Urothelium cell line (cell line): ENCODE results near the gene CABLES1.
"Not testable (repeated sequence)": the region's sequence is repeated elsewhere in the genome, so short reads cannot be mapped to it uniquely, and the experiment has no call there.

Experiments used
- DNase-seq: peaks from one replicate; pipeline ENCODE4 v3.0.0; 2011; ENCODE audit warnings: low spot score, mixed read lengths
- FAIRE-seq: peaks from 2 replicates; lab custom pipeline; 2011; peaks lifted over from hg19 to GRCh38; lab: Jason Lieb, UNC

The CABLES1 gene

GRCh38 chr18:23141104-23141999 is 6.1 kb downstream of the CABLES1 start:
- DNase-seq (no peak), FAIRE-seq (no peak)

DNA sequence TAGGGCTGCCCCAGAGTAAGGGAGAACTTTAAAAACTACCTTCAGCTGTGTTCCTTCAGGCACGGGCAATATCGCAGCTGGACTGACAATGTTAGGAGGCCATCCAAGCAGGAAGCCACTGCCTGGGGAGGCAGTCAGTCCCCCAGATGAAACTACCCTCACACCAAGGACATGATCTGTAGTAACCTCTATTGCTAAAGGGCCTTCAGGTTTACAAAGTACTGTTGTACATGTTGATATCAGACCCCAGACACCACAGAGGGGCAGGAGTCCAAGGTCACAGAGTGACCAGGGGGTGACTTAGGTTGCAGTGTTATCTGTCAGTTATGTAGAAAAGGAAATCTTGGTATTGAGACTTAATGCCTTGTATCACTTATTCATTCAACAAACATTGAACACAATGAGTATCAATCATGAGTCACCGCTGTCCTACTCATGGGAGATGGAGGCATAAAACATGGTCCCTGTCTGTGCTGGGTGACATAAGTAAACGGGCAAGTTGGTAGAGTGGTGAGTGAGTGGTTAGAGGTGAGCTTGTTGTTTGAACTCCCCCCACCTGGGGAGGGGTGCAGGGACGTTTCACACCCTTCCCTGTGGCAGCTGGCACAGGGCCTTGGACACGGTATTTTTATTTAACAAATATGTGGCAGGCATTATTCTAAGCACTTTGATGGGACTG is 7.1 kb downstream of the CABLES1 start:
- FAIRE-seq (no peak), DNase-seq (no peak)

DNA sequence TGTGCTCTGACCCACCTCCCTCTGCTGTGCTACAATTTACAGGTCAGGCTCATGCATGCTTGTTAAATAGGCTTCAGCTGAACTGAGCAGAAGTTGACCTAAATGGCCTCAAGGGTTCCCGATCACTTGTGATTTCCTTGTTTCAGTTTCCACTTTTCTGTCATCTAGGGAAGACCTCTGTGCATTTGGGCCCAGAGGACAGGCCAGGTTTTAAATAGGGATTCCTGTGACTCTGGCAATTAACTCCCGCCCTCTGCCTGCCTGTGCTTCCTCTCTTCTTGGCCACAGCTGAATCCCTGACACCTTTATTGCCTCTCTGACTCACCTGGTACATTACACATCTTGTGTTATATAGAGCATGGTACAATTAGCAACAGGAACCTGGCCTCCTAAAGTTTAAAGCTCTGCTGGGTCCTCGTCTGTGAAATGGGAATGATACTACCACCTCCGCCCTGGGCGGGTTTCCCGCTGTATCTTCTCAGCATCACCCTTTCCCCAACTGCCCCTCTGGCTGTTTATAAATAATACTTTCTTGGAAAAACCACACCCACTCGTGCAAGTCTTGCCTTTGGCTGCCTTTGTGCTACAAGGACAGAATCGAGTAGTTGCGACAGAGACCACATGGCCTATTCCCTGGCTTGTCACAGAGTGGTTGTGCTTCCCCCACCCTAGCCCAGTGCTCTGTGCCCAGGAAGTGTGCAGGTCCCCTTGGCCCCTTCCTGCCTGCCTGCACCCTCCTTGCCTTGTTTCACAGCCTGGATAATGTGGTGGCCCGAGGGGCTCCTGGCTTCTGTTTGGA is 7.9 kb downstream of the CABLES1 start:
- no peak for FAIRE-seq

GRCh38 chr18:23143815-23144261 is 8.6 kb downstream of the CABLES1 start:
- DNase-seq, result no peak

More for the DNA sequence above, 7.9 kb downstream of the CABLES1 start:
- no peak for DNase-seq

DNA sequence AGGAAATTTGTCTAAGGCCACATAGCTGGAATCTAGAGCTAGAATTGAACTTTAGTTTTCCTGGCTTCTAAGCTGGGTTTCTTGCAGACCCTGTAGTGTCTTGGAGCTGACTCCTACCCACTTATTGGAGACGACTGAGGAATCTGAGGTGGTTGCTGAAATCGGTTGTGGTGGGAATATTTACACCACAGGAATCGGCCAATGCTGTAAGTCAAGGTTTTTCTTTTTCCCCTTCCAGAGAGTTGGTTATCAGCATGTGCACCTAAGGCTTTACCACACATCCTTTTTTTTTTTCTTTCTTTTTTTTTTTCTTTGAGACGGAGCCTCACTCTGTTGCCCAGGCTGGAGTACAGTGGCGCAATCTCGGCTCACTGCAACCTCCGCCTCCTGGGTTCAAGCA is 9.4 kb downstream of the CABLES1 start:
- FAIRE-seq, result no peak
- DNase-seq, result no peak

More at GRCh38 chr18:23143815-23144261, 8.6 kb downstream of the CABLES1 start:
- no peak for FAIRE-seq

- no peak for FAIRE-seq
- no peak for DNase-seq
Observed at GRCh38 chr18:23145621-23146020, 10.3 kb downstream of the CABLES1 start.

DNA sequence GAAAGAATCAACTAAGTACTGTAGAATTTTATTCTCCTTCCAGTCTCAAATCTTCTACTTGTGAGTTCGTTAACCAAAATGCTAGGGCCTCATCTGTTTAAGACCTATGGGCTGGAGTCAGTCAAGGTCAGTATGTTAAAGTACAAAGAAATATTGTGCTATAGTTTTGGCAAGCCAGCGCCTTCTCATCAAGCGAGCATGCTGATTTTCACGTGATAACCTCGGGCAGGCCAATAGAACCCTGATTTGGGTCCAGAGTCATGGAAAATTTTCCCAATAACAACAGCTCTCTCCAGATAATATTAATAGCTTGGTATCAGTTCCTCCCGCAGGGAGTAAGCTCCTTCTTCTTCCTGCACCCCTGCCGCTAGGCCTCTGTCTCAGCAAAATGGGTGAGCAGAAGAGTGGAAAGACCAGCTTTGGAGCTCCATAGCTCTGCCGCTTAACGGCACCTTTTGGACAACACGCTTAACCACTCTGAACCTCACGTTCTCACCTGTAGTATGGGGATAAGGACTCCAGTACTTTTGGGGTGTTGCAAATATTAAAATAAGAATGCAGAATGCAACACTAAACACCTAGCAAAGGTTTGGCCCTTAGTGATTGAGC is 11.7 kb downstream of the CABLES1 start:
- no peak for DNase-seq
- no peak for FAIRE-seq

DNA sequence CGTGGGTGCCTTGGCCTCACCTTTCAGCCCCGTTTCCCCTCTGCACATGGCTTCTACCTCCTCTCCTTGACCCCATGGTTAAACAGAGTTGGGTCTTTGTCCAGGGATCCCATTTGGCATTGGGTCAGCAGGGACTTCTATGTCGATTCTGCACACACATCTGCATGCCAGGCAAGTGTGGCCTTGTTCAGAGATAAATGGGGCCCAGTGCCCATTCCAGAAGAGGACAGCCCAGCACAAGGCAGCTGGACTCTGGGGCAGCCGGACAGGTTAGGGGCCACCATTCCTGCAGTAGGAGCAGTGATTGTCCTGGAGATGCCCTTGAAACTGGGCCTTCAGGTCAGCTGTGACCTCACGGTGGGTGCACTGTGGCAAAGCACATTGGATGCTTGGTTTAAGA is 13.1 kb downstream of the CABLES1 start:
- no peak for DNase-seq
- no peak for FAIRE-seq

GRCh38 chr18:23149570-23149969 is 14.3 kb downstream of the CABLES1 start:
- FAIRE-seq, result no peak

DNA sequence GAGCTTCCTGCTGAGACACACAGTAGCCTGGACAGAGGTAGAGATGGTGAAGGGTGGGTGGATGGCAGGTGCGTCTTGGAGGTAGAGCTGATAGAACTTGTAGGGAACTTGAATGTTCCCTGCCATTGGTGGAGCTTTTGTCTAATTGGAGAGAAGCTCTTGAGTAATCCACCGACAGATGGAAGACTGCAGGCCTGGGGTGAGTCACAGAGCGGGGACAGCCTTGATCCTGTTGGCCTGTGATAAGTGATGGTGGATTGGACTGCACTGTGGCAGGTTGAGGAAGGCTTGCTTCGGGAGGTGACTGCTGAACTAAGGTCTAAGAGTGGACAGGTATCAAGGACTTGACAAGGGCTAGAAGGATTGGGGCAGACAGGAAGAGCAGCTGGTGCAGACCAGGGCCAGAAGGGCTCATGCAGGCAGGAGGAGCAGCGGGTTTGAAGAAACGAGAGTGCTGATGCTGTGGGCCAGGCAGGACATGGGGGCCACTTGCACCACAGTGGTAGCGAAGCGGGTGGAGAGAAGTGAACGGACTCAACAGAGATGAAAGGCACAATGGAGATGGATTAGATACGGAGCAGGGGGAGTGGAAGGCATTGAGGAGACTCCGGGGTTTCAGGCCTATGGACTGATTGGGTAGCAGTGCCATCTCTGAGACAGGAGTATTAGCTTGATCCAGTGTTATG is 16.3 kb downstream of the CABLES1 start:
- no peak for FAIRE-seq
- DNase-seq, result no peak

More at GRCh38 chr18:23149570-23149969, 14.3 kb downstream of the CABLES1 start:
- no peak for DNase-seq

- DNase-seq, result no peak
- no peak for FAIRE-seq
Observed at GRCh38 chr18:23154030-23154429, 18.7 kb downstream of the CABLES1 start.

GRCh38 chr18:23154823-23155500 is 19.7 kb downstream of the CABLES1 start:
- no peak for DNase-seq
- FAIRE-seq, result no peak

DNA sequence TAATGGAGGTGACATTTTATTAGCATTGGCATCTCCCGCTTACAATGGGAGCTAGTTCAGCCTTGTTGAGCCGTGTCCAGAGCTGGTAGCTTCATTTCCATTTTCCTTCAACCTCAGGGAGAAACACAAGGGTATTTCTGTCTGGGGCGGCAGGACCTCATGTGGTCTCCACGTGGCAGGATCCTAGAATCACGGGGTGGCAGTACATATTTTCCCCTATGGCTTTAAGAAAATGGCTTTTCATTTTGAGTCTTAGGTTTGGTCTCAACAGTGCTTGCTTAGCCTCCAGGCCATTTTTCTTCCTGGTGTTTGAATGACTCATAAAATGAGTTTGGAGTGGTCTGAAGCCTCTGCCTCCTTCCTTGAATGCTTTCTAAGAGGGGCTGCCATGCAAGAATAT is 20.3 kb downstream of the CABLES1 start:
- DNase-seq (no peak), FAIRE-seq (no peak)

DNA sequence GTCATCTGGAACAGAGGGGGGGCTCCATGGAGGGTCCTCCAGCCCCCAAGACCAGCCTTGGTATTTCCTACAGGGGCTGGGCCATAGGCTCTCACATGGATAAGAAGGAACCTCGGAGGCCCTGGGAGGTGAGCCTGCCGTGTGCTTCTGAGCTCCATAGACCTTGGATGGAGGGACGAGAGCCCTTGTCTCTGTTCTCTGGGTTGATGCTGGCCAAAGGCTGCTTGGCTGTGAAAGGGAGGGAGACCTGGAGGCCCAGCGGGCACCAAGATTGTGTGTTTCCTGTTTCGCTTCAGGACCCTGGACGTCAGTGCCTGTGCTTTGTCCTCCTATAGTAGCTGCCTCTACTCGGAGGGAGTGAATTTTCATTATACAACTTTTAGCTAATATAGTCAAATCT is 20.8 kb downstream of the CABLES1 start:
- DNase-seq (no peak), FAIRE-seq (no peak)

- FAIRE-seq, result no peak
- DNase-seq, result no peak
Observed at GRCh38 chr18:23158058-23158457, 22.8 kb downstream of the CABLES1 start.

DNA sequence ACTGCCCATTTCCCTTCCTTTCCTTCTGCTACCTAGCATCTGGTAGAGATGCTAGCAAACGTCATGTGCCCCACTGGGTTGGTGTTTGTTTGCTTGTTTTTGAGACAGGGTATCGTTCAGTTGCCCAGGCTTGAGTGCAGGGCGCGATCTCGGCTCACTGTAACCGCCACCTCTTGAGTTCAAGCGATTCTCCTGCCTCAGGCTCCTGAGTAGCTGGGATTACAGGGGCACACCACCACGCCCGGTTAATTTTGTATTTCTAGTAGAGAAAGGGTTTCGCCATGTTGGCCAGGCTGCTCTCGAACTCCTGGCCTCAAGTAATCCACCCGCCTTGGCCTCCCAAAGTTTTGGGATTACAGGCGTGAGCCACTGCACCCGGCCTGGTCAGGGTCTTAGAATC is 23.6 kb downstream of the CABLES1 start:
- not testable (repeated sequence) for DNase-seq, FAIRE-seq

GRCh38 chr18:23159344-23159743 is 24.1 kb downstream of the CABLES1 start:
- no peak for FAIRE-seq

GRCh38 chr18:23162473-23162872 is 27.2 kb downstream of the CABLES1 start:
- no peak for FAIRE-seq
- DNase-seq, result no peak

More at GRCh38 chr18:23159344-23159743, 24.1 kb downstream of the CABLES1 start:
- no peak for DNase-seq

DNA sequence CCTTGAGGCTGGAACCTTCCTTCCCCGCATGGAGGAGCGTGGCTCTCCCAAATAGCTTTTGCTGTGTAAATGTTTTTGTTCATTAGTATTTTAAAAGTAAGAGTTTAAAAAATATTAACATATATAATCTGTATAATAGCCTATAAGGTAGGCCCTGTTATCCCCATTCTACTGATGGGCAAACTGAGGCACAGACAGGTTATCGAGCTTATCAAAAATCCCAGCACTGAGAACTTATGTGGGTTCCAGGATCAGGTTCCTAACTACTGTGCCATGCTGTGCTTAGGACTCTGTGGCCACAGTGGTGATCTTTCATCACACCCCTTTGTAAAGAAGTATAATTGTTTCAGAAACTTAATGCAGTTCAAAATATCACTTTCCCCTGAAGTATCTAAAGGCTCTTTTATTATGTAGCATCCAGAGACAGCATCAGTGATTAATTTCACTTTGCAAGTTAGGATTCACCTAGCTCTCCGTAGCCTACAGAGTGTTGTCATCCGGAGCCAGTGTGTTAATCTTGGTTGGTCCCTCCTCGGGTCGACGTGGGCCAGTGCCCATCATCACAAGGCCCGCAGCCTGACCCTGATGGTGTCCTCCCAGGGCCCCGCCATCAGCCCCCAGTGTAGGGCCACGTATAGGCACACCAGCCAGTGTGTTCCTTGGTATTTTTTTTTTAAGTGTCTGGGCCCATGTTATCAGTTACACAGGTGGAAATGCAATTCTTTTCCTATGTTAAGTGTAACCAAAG is 28.7 kb downstream of the CABLES1 start:
- no peak for DNase-seq
- no peak for FAIRE-seq
